Right cardiac atrium (tissue), 5 donors: ENCODE measurements around the gene ARRDC2. TPM values are rescaled to one million over a fixed set of nuclear protein-coding genes. Genes with fewer than 3 reads are reported as not detected.

Source experiments
- ATAC-seq, 2 donors: fragments of 200-7000 bp; cut with Tn5 transposase; one replicate each; pipeline versions ENCODE4 v1.8.0 to v1.9.1; 2020; ENCODE audit warnings: moderate library complexity in 2 of 2, mild to moderate bottlenecking in 1 of 2
- DNase-seq, 3 donors: peaks; one replicate each; pipeline ENCODE4 v3.0.0-alpha.2; 2020
- H3K27ac ChIP-seq: one replicate; pipeline ENCODE4 v1.5.1; 2013; ENCODE audit warnings: mild to moderate bottlenecking, low read length, control low read depth, moderate library complexity
- H3K27me3 ChIP-seq: one replicate; pipeline ENCODE4 v1.6.1; 2013; ENCODE audit not compliant: control insufficient read depth, insufficient read depth
- H3K4me1 ChIP-seq: one replicate; pipeline ENCODE4 v1.6.1; 2013; ENCODE audit warnings: low read length; ENCODE audit not compliant: control insufficient read depth, insufficient read depth
- H3K4me3 ChIP-seq: one replicate; pipeline ENCODE4 v1.5.1; 2013; ENCODE audit warnings: low read length, control low read depth
- H3K9me3 ChIP-seq: one replicate; pipeline ENCODE4 v1.6.1; 2013; ENCODE audit warnings: low read length; ENCODE audit not compliant: control insufficient read depth
- WGBS: extraction: QIAGEN DNeasy Blood & Tissue Kit; methylation state at CpG from one replicate; pipeline ENCODE4 v1.1.7; 2013; 5-methylcytosine and 5-hydroxymethylcytosine counted together
- intact Hi-C, 4 donors: fragments of 100-400 bp; cut with DNase I; formaldehyde crosslinking; loops; one replicate each; pipeline versions ENCODE4 v1.11.0 to v1.14.0; 2022 to 2023
- polyA plus RNA-seq: library from polyadenylated mRNA; stranded (reverse); fragments of 200-250 nt; gene quantifications from one replicate; pipeline ENCODE4 v1.2.3, GENCODE V29; 2013
- total RNA-seq, 4 donors: library from RNA; stranded (reverse); fragmentation: NEBNext Ultra II Directional; extraction: Animal tissue kit (Norgen Biotek cat#: 25700); gene quantifications; one replicate each; pipeline ENCODE4 v1.2.1, GENCODE V29; 2021
- donor health status: healthy with polysubstance abuse.
- donor health status: DM: no; HTN: yes; CAD: no.
- donor health status: DM: no; HTN: no; CAD: no.
- donor health status: DM: no; HTN: yes; CAD: no; lungs with severe emphysema.
- donor health status: DM: yes; HTN: yes; CAD: no.

Gene ARRDC2
- total and polyA plus RNA-seq, 5 donors = 14.2 to 24.7 (median 18.1) TPM

- Histone ChIP-seq H3K27me3 (no peaks in the 10 kb centered on the region), H3K4me3 (no peak overlapping the region), H3K27ac (no peak overlapping the region), H3K9me3 (no peaks in the 10 kb centered on the region), H3K4me1 (no peaks in the 10 kb centered on the region)
- ATAC-seq = no peak
- DNase-seq = no peak
- intact Hi-C loops = loop anchor here in 2 of 4 donors (5.0 to 10.0 kb wide), 2 partner anchors 37 to 125 kb away; no protein-coding TSS in a partner anchor
- 89% methylated on average over 16 of the region's 16 CpGs for WGBS
Observed at GRCh38 chr19:17989425-17990094, 18.4 kb upstream of the ARRDC2 start.

- Histone ChIP-seq H3K4me3 (no peak overlapping the region), H3K27me3 (no peaks in the 10 kb centered on the region), H3K4me1 (no peaks in the 10 kb centered on the region), H3K9me3 (no peaks in the 10 kb centered on the region), H3K27ac (no peak overlapping the region)
- ATAC-seq (no peak), DNase-seq (no peak)
- intact Hi-C loops = loop anchor here in 1 of 4 donors (10.0 kb wide), 1 partner anchor 128 kb away; no protein-coding TSS in a partner anchor
- WGBS = 79% methylated on average over 27 of the region's 27 CpGs
Observed at GRCh38 chr19:17993076-17993813, 14.7 kb upstream of the ARRDC2 start.

GRCh38 chr19:17996826-17997316 is 11.1 kb upstream of the ARRDC2 start:
- intact Hi-C loops = loop anchor here (1.0 to 10.0 kb wide), 5 partner anchors 55 to 140 kb away; partner anchors contain the start of gene RPL18A (in 2 of the 4)
- 11% methylated on average over 15 of the region's 15 CpGs for WGBS
- Histone ChIP-seq H3K4me3 (no peak overlapping the region), H3K27me3 (no peaks in the 10 kb centered on the region), H3K4me1 (no peaks in the 10 kb centered on the region), H3K9me3 (no peaks in the 10 kb centered on the region), H3K27ac (no peak overlapping the region)
- ATAC-seq (peak; percentile 74 to 76), DNase-seq (peak; percentile 86 to 95 (median 94))

GRCh38 chr19:17997969-17998826 is 9.8 kb upstream of the ARRDC2 start:
- DNase-seq = no peak
- no peak overlapping the region for H3K4me3 ChIP-seq
- no peaks in the 10 kb centered on the region for H3K27me3 ChIP-seq
- no peaks in the 10 kb centered on the region for H3K9me3 ChIP-seq
- WGBS = 64% methylated on average over 41 of the region's 41 CpGs
- intact Hi-C loops = loop anchor here (1.0 to 10.0 kb wide), 5 partner anchors 56 to 141 kb away; partner anchors contain the start of gene RPL18A (in 2 of the 4)
- no peak overlapping the region for H3K27ac ChIP-seq
- ATAC-seq = peak in 1 of 2 donors; percentile 6
- no peaks in the 10 kb centered on the region for H3K4me1 ChIP-seq

GRCh38 chr19:17998827-17999150 is 9.2 kb upstream of the ARRDC2 start:
- intact Hi-C loops = loop anchor here (5.0 to 10.0 kb wide), 4 partner anchors 56 to 141 kb away; partner anchors contain the start of gene RPL18A (in 2 of the 4)

GRCh38 chr19:17999684-18000479 is 8.1 kb upstream of the ARRDC2 start:
- no peak for DNase-seq
- H3K27ac ChIP-seq = peak overlapping the region; percentile 65
- no peaks in the 10 kb centered on the region for H3K4me1 ChIP-seq
- H3K4me3 ChIP-seq = no peak overlapping the region
- WGBS = 88% methylated on average over 21 of the region's 21 CpGs
- no peak for ATAC-seq
- no peaks in the 10 kb centered on the region for H3K9me3 ChIP-seq
- H3K27me3 ChIP-seq = no peaks in the 10 kb centered on the region
- intact Hi-C loops = loop anchor here (5.0 to 10.0 kb wide), 4 partner anchors 58 to 143 kb away; partner anchors contain the start of gene RPL18A (in 2 of the 4)

More at GRCh38 chr19:17998827-17999150, 9.2 kb upstream of the ARRDC2 start:
- no peaks in the 10 kb centered on the region for H3K4me1 ChIP-seq
- WGBS = 83% methylated on average over 5 of the region's 5 CpGs
- H3K9me3 ChIP-seq = no peaks in the 10 kb centered on the region
- H3K27ac ChIP-seq = no peak overlapping the region
- H3K27me3 ChIP-seq = no peaks in the 10 kb centered on the region
- ATAC-seq = no peak
- no peak overlapping the region for H3K4me3 ChIP-seq
- DNase-seq = no peak

- intact Hi-C loops = no loop called here
- no peaks in the 10 kb centered on the region for H3K4me1 ChIP-seq
- H3K27ac ChIP-seq = peak overlapping the region; percentile 65
- WGBS = 15% methylated on average over 17 of the region's 17 CpGs
- H3K9me3 ChIP-seq = no peaks in the 10 kb centered on the region
- ATAC-seq (no peak), DNase-seq (no peak)
- peak overlapping the region; percentile 54 for H3K4me3 ChIP-seq
- H3K27me3 ChIP-seq = no peaks in the 10 kb centered on the region
Observed at GRCh38 chr19:18000480-18000914, 7.5 kb upstream of the ARRDC2 start.

- no peaks in the 10 kb centered on the region for H3K4me1 ChIP-seq
- H3K27me3 ChIP-seq = no peaks in the 10 kb centered on the region
- H3K4me3 ChIP-seq = peak overlapping the region; percentile 54
- H3K9me3 ChIP-seq = no peaks in the 10 kb centered on the region
- peak overlapping the region; percentile 54 for H3K27ac ChIP-seq
- intact Hi-C loops = no loop called here
- ATAC-seq (peak; percentile 88 to 90), DNase-seq (peak; percentile 95 to 98 (median 96))
- WGBS = under 1% methylated on average over 105 of the region's 105 CpGs
Observed at GRCh38 chr19:18000915-18001776, 6.8 kb upstream of the ARRDC2 start.

GRCh38 chr19:18001777-18002345 is 6.1 kb upstream of the ARRDC2 start:
- WGBS = 32% methylated on average over 15 of the region's 15 CpGs
- DNase-seq (no peak), ATAC-seq (peak; percentile 4 to 8)

More at GRCh38 chr19:18001777-18002345, 6.1 kb upstream of the ARRDC2 start:
- Histone ChIP-seq H3K27me3 (no peaks in the 10 kb centered on the region), H3K9me3 (no peaks in the 10 kb centered on the region), H3K4me1 (no peaks in the 10 kb centered on the region), H3K27ac (peak overlapping the region; percentile 54), H3K4me3 (peak overlapping the region; percentile 54)
- intact Hi-C loops = no loop called here
